Neural progenitor cell (in vitro differentiated cells): ENCODE measurements around the gene DUS1L. TPM values are rescaled to one million over a fixed set of nuclear protein-coding genes. Genes with fewer than 3 reads are reported as not detected.

Experiments used
- DNase-seq: peaks from one replicate; pipeline ENCODE4 v3.0.0-alpha.2; 2016; ENCODE audit warnings: low spot score
- H2AFZ ChIP-seq: fragments of 200-600 bp; sonication (generic); replicated peaks from 2 replicates; pipeline ENCODE4 v1.6.1; 2016; ENCODE audit warnings: antibody characterized with exemption
- H3F3A ChIP-seq: fragments of 200-600 bp; sonication (generic); 2 replicates; pipeline ENCODE4 v1.6.1; 2016; ENCODE audit warnings: antibody characterized with exemption, low read depth
- H3K27ac ChIP-seq: fragments of 200-600 bp; sonication (generic); 2 replicates; pipeline ENCODE4 v1.5.1; 2016; ENCODE audit warnings: mild to moderate bottlenecking
- H3K27me3 ChIP-seq: fragments of 200-600 bp; sonication (generic); 2 replicates; pipeline ENCODE4 v1.6.1; 2016; ENCODE audit warnings: mild to moderate bottlenecking, moderate library complexity
- H3K36me3 ChIP-seq: fragments of 200-600 bp; sonication (generic); 2 replicates; pipeline ENCODE4 v1.5.1; 2016
- H3K4me1 ChIP-seq: fragments of 200-600 bp; sonication (generic); 2 replicates; pipeline ENCODE4 v1.6.1; 2016; ENCODE audit warnings: mixed run types
- H3K4me2 ChIP-seq: fragments of 200-600 bp; sonication (generic); 2 replicates; pipeline ENCODE4 v1.6.1; 2016
- H3K4me3 ChIP-seq: fragments of 200-600 bp; sonication (generic); 2 replicates; pipeline ENCODE4 v1.5.1; 2016
- H3K79me2 ChIP-seq: fragments of 200-600 bp; sonication (generic); 2 replicates; pipeline ENCODE4 v1.6.1; 2016; ENCODE audit warnings: low read depth
- H3K9ac ChIP-seq: fragments of 200-600 bp; sonication (generic); 2 replicates; pipeline ENCODE4 v1.6.1; 2016
- H3K9me3 ChIP-seq: fragments of 200-600 bp; sonication (generic); 2 replicates; pipeline ENCODE4 v1.5.1; 2016; ENCODE audit warnings: low read depth
- H4K20me1 ChIP-seq: fragments of 200-600 bp; sonication (generic); 2 replicates; pipeline ENCODE4 v1.6.1; 2016; ENCODE audit warnings: low read depth
- H3K27ac Mint-ChIP-seq: 3 replicates; pipeline ENCODE4 v1.8.0; 2021; ENCODE audit warnings: mixed read lengths
- H3K27me3 Mint-ChIP-seq: 2 replicates; pipeline ENCODE4 v1.8.0; 2022; ENCODE audit warnings: low read depth, mild to moderate bottlenecking, inconsistent platforms, moderate library complexity, mixed read lengths; ENCODE audit not compliant: insufficient read depth
- H3K36me3 Mint-ChIP-seq: 3 replicates; pipeline ENCODE4 v1.8.0; 2021; ENCODE audit warnings: mixed read lengths
- H3K4me1 Mint-ChIP-seq: 3 replicates; pipeline ENCODE4 v1.8.0; 2021; ENCODE audit warnings: mixed read lengths
- H3K4me3 Mint-ChIP-seq: 3 replicates; pipeline ENCODE4 v1.8.0; 2021; ENCODE audit warnings: mild to moderate bottlenecking, moderate library complexity, mixed read lengths
- H3K9me3 Mint-ChIP-seq: 3 replicates; pipeline ENCODE4 v1.8.0; 2020; ENCODE audit warnings: mixed read lengths
- CTCF ChIP-seq: fragments of 200-600 bp; sonication (generic); IDR thresholded peaks from 2 replicates; pipeline ENCODE4 v1.5.1; 2017; ENCODE audit warnings: antibody characterized with exemption, mild to moderate bottlenecking
- EZH2 ChIP-seq: fragments of 200-600 bp; sonication (generic); IDR thresholded peaks from 2 replicates; pipeline ENCODE4 v1.6.1; 2017; ENCODE audit warnings: antibody characterized with exemption, mild to moderate bottlenecking, moderate library complexity
- EZH2phosphoT487 ChIP-seq: fragments of 200-600 bp; sonication (generic); IDR thresholded peaks from 2 replicates; pipeline ENCODE4 v1.6.1; 2017; ENCODE audit warnings: antibody characterized with exemption
- total RNA-seq: library from RNA; depleted of rRNA; stranded (reverse); fragments of >200 nt; gene quantifications from 2 replicates; pipeline ENCODE4 v1.2.3, GENCODE V29; 2015; ENCODE audit warnings: low replicate concordance

DUS1L gene
- total RNA-seq, 1 donor from 2014 or later = 54.5 TPM

- no peaks in the 10 kb centered on the region for H3K36me3 ChIP-seq
- no peaks in the 10 kb centered on the region for H3K9me3 ChIP-seq
- H2AFZ ChIP-seq = no peak overlapping the region
- no peak overlapping the region for H3K4me2 ChIP-seq
- H3K4me3 ChIP-seq = no peak overlapping the region
- Mint-ChIP-seq H3K27me3 (peaks cover 3% of the 10 kb centered on the region), H3K4me1 (peaks cover 3% of the 10 kb centered on the region), H3K27ac (no peak overlapping the region), H3K9me3 (no peaks in the 10 kb centered on the region), H3K36me3 (no peaks in the 10 kb centered on the region), H3K4me3 (no peak overlapping the region)
- DNase-seq = no peak
- TF ChIP-seq EZH2 (no peak), EZH2phosphoT487 (no peak), CTCF (no peak)
- peaks cover 1% of the 10 kb centered on the region for H4K20me1 ChIP-seq
- no peaks in the 10 kb centered on the region for H3K27me3 ChIP-seq
- H3K79me2 ChIP-seq = no peaks in the 10 kb centered on the region
- H3K4me1 ChIP-seq = no peaks in the 10 kb centered on the region
- peak overlapping the region; percentile 42 for H3K9ac ChIP-seq
- no peak overlapping the region for H3K27ac ChIP-seq
- peaks cover 2% of the 10 kb centered on the region for H3F3A ChIP-seq
Observed at GRCh38 chr17:82014432-82014831, 51.2 kb downstream of the DUS1L start.

GRCh38 chr17:82013772-82014321 lies 51.8 kb downstream of the DUS1L start:
- no peak overlapping the region for H3K27ac ChIP-seq
- H3K9me3 ChIP-seq = no peaks in the 10 kb centered on the region
- TF ChIP-seq EZH2 = no peak
- TF ChIP-seq EZH2phosphoT487 = no peak
- no peak for TF ChIP-seq CTCF
- peaks cover 3% of the 10 kb centered on the region for H3K4me1 Mint-ChIP-seq
- no peak overlapping the region for H2AFZ ChIP-seq
- H3K27ac Mint-ChIP-seq = peak overlapping the region; percentile 60
- no peak overlapping the region for H3K4me3 Mint-ChIP-seq
- H3K27me3 ChIP-seq = no peaks in the 10 kb centered on the region
- no peak for DNase-seq
- no peaks in the 10 kb centered on the region for H3K79me2 ChIP-seq
- H3K4me1 ChIP-seq = no peaks in the 10 kb centered on the region
- peaks cover under 1% of the 10 kb centered on the region for H3F3A ChIP-seq
- no peaks in the 10 kb centered on the region for H4K20me1 ChIP-seq
- peaks cover 3% of the 10 kb centered on the region for H3K27me3 Mint-ChIP-seq
- H3K9ac ChIP-seq = no peak overlapping the region
- no peak overlapping the region for H3K4me2 ChIP-seq
- H3K4me3 ChIP-seq = no peak overlapping the region
- H3K9me3 Mint-ChIP-seq = no peaks in the 10 kb centered on the region
- no peaks in the 10 kb centered on the region for H3K36me3 ChIP-seq
- no peaks in the 10 kb centered on the region for H3K36me3 Mint-ChIP-seq

GRCh38 chr17:82013341-82013740 lies 52.3 kb downstream of the DUS1L start:
- Histone ChIP-seq H3K36me3 (no peaks in the 10 kb centered on the region), H3K27me3 (no peaks in the 10 kb centered on the region), H3K4me1 (no peaks in the 10 kb centered on the region), H3K9me3 (no peaks in the 10 kb centered on the region), H3F3A (no peaks in the 10 kb centered on the region), H3K27ac (no peak overlapping the region), H2AFZ (no peak overlapping the region), H3K4me2 (no peak overlapping the region), H3K9ac (peak overlapping the region; percentile 37), H3K79me2 (no peaks in the 10 kb centered on the region), H3K4me3 (no peak overlapping the region), H4K20me1 (no peaks in the 10 kb centered on the region)
- Mint-ChIP-seq H3K27me3 (peaks cover 3% of the 10 kb centered on the region), H3K4me3 (no peak overlapping the region), H3K4me1 (peaks cover 3% of the 10 kb centered on the region), H3K36me3 (no peaks in the 10 kb centered on the region), H3K9me3 (no peaks in the 10 kb centered on the region), H3K27ac (no peak overlapping the region)
- DNase-seq = no peak
- TF ChIP-seq EZH2phosphoT487 (no peak), CTCF (no peak), EZH2 (no peak)
